RWPE2 (cell line): ENCODE results near the gene TANC1.

Experiments
- ATAC-seq: fragments of 200-7000 bp; cut with Tn5 transposase; 3 replicates; pipeline ENCODE4 v1.9.1; 2021; ENCODE audit warnings: low read depth
- DNase-seq: peaks from one replicate; pipeline ENCODE4 v3.0.0-alpha.2; 2020; ENCODE audit warnings: low spot score
- H3K27ac ChIP-seq: fragments of 450-650 bp; 2 replicates; pipeline ENCODE4 v1.5.1; 2017; ENCODE audit warnings: mild to moderate bottlenecking; ENCODE audit not compliant: poor library complexity, severe bottlenecking
- H3K27me3 ChIP-seq: fragments of 250-450 bp; sonication (Bioruptor Pico); 2 replicates; pipeline ENCODE4 v1.5.1; 2021; ENCODE audit warnings: mild to moderate bottlenecking, moderate library complexity; ENCODE audit not compliant: insufficient read depth, poor library complexity, severe bottlenecking
- H3K36me3 ChIP-seq: fragments of 250-450 bp; sonication (Bioruptor Pico); 2 replicates; pipeline ENCODE4 v1.5.1; 2020; ENCODE audit warnings: low read depth, mild to moderate bottlenecking, moderate library complexity
- H3K4me1 ChIP-seq: fragments of 250-450 bp; sonication (Bioruptor Pico); 2 replicates; pipeline ENCODE4 v1.5.1; 2021; ENCODE audit warnings: mild to moderate bottlenecking, moderate library complexity; ENCODE audit not compliant: insufficient read depth, poor library complexity, severe bottlenecking
- H3K4me3 ChIP-seq: fragments of 250-450 bp; sonication (Bioruptor Pico); 2 replicates; pipeline ENCODE4 v1.5.1; 2021; ENCODE audit warnings: mild to moderate bottlenecking, moderate library complexity; ENCODE audit not compliant: severe bottlenecking
- H3K9me3 ChIP-seq: fragments of 250-450 bp; sonication (Bioruptor Pico); 2 replicates; pipeline ENCODE4 v1.5.1; 2021; ENCODE audit warnings: mild to moderate bottlenecking, moderate library complexity; ENCODE audit not compliant: severe bottlenecking
- CTCF ChIP-seq: fragments of 450-650 bp; IDR thresholded peaks from one replicate; pipeline ENCODE4 v1.5.1; 2017; ENCODE audit warnings: mild to moderate bottlenecking, moderate library complexity; ENCODE audit not compliant: poor library complexity, severe bottlenecking

Gene TANC1

DNA sequence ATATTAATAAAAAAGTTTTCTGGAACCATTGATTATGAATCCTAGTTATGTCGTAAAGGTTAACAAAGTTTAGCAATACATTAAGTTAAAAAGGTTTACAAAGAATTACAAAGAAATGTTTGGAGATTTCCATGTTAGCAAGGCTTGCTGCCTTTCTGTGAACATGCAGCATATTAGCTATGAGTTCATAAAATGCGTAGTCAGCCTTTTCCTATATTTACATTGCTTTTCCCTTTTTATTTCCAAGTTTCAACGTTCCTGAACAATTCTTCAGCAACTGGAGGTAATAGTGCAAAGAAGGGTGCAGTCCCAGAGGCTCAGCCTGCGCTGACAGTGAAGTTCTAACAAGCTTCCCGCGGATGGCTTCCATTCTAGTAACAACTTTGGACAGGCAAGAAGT is 266.4 kb downstream of the TANC1 start:
- no peak for DNase-seq
- no peak overlapping the region for H3K27ac ChIP-seq
- no peak overlapping the region for H3K4me3 ChIP-seq
- peaks cover 75% of the 10 kb centered on the region for H3K36me3 ChIP-seq
- ATAC-seq, result no peak
- no peaks in the 10 kb centered on the region for H3K9me3 ChIP-seq
- TF ChIP-seq CTCF, result no peak
- H3K27me3 ChIP-seq, result no peaks in the 10 kb centered on the region
- H3K4me1 ChIP-seq, result no peaks in the 10 kb centered on the region

DNA sequence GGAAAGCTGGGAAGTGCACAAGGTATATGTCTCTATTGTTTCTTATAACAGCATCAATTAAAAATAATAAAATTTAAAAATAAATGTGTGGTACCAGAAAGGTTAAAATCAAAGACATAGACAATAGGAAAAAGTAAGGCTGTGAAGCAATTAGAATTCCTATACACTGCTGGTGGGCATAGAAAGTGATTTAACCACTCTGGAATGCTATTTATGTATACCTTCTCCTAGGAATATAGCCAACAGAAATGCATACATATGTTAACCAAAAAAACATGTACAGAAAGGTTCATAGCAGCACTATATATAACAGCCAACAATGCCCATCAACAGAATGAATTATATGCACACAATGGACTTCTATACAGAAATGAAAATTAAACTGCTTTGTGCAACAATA is 275.1 kb downstream of the TANC1 start:
- Histone ChIP-seq H3K4me3 (no peak overlapping the region), H3K27me3 (no peaks in the 10 kb centered on the region), H3K4me1 (no peaks in the 10 kb centered on the region), H3K27ac (no peak overlapping the region), H3K36me3 (peaks cover 36% of the 10 kb centered on the region), H3K9me3 (no peaks in the 10 kb centered on the region)
- no peak for DNase-seq
- TF ChIP-seq CTCF, result no peak
- peak; percentile 73 for ATAC-seq

DNA sequence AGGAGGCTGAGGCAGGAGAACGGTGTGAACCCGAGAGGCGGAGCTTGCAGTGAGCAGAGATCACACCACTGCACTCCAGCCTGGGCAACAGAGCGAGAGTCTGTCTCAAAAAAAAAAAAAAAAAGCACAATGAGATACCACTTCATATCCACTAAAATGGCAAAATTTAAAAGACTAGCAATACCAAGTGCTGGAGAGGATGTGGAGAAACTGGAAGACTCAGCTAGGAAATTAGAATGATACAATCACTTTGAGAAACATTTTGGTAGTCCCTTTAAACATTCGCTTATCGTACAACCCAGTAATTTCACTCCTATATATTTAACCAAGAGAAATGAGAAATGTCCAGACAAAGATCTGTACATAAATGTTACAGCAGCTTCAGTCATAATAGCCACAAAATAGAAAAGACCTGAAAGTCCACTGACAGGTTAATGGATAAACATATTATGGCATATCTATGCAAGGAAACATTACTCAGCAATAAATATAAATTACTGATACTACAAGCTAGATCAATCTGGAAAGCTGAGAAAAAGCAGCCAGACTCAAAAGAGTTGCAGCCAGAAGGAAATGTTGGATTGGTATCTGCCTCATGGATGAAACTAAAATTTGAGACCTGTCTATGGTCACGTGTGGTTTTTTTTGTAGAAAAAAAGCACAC is 278.0 kb downstream of the TANC1 start:
- H3K36me3 ChIP-seq, result peaks cover 20% of the 10 kb centered on the region; the same call in 1 of the 2 replicates
- H3K27me3 ChIP-seq, result no peaks in the 10 kb centered on the region
- TF ChIP-seq CTCF, result no peak
- peaks cover 13% of the 10 kb centered on the region for H3K4me1 ChIP-seq
- no peaks in the 10 kb centered on the region for H3K9me3 ChIP-seq
- H3K27ac ChIP-seq, result no peak overlapping the region
- DNase-seq (no peak), ATAC-seq (no peak)
- H3K4me3 ChIP-seq, result no peak overlapping the region

DNA sequence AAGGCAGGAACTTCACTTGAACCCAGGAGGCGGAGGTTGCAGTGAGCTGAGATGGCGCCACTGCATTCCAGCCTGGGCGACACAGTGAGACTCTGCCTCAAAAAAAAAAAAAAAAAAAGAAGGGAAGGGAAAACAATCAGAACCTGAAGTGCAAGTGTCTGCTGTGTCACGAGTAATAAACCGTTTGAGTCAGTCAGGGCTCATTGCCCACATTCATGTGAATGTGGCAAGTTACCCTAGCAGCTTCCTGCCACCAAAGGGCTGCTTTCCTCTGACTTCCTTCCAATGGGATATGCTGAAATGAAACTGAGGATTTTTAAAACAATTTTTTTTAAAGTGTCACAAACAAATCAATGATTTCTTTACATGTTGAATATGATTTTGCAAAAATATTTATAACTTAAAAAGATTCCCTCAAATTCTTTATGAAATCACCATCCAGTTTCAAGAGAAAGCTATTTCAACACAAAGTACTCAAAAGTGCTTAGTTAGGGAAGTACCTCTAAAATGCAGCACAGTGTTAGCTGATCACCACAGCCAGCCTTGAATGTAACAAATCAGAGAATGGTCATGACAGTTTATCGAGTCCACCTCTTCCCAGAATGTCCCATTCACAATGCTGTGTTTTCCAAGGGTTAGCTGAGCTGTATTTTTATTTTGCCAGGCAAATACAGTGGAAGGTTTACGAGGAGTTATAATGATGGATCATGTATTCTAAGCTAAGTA is 281.7 kb downstream of the TANC1 start:
- TF ChIP-seq CTCF, result no peak
- Histone ChIP-seq H3K9me3 (no peaks in the 10 kb centered on the region), H3K4me1 (peaks cover 13% of the 10 kb centered on the region), H3K27me3 (no peaks in the 10 kb centered on the region), H3K36me3 (0 out of 2 replicates have a peak, but pooled peaks cover 2% of the 10 kb centered on the region), H3K4me3 (no peak overlapping the region), H3K27ac (peak overlapping the region; percentile 56)
- DNase-seq (no peak), ATAC-seq (peak; percentile 92)
